GM18867 (cell line): Measurements from ENCODE around the gene CAST.
"Not testable (repeated sequence)": the region's sequence is repeated elsewhere in the genome, so short reads cannot be mapped to it uniquely, and the experiment has no call there.

Experiments
- ATAC-seq: cut with Tn5 transposase; IDR thresholded peaks from one replicate; pipeline ENCODE4 v1.9.1; 2021; ENCODE audit warnings: mild to moderate bottlenecking, moderate library complexity; ENCODE audit not compliant: unreplicated experiment

CAST gene

GRCh38 chr5:96742538-96742937, 80.4 kb downstream of the CAST start:
- ATAC-seq, result no peak

DNA sequence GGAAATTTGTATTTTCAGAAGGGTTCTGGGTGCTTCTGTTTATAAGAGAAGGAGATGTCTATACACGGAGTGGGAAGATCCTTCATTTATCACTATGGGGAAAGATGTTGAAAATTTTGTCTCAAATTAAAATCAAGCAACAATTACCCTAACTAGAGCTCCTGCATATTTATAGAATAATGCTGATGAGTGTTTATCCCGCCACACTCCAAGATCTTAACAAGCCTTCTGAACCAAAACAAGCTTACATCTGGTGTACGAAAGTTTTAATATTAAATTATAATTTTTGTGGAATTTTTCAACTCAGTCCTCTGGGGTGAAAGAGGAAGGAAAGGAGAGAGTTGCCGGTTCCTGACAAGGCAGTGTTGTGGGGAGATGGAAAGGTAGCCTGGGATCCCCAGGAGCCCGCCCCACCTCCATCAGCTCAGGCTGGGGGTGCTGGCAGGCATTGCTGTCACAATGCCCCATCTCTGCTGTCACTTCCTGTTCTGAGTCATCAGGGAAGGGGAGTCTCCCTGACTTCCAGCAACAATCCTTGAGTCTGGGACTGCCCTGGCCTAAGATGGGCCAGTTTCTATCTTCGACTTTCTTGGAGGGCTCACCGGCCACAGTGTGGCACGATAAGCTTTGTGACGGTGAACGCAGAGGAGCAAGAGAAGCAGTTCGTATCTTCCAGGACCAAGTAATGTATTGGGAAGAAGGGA, 81.0 kb downstream of the CAST start:
- ATAC-seq, result no peak

DNA sequence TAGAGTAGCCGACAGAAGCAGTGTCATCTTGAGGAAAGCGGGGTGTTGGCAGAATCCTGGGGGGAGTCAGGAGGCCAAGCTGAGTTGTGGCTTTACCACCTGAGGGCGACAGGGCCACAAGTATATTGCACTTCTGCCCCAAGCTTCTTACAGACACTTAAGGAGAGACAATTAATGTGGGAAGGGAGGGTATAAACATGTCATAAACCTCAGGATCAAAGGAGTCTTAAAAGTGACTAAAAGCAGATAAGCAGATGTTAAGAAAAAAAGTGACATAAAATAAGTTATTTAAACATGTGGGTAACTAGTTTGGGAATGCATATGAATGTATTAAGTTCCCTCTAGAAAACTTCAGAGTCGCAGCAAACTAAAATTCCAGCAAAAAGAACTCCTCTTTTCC, 81.6 kb downstream of the CAST start:
- no peak for ATAC-seq

GRCh38 chr5:96744218-96744617, 82.0 kb downstream of the CAST start:
- ATAC-seq, result not testable (repeated sequence)

GRCh38 chr5:96745025-96745424, 82.8 kb downstream of the CAST start:
- no peak for ATAC-seq

GRCh38 chr5:96745844-96746531, 83.8 kb downstream of the CAST start:
- no peak for ATAC-seq

DNA sequence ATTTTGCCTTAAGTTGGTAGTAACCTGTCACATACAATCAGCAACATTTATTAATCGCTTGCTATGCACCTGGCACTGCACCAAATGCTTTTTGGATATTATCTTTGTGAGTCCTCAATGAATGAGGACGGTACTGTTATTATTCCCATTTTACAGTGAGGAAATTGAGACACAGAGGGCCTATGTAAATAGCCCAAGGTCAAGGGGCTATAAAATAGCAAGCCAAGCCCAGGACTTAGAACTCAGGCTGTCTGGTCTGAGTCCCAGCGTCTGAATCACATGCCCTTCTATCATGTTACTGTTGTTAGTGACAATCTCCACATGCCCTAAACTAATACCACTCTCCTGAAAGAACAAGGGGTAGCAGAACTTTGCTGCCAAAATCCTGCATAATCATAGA, 85.5 kb downstream of the CAST start:
- no peak for ATAC-seq

- ATAC-seq, result no peak
Measured at GRCh38 chr5:96750110-96750822, 88.1 kb downstream of the CAST start.

DNA sequence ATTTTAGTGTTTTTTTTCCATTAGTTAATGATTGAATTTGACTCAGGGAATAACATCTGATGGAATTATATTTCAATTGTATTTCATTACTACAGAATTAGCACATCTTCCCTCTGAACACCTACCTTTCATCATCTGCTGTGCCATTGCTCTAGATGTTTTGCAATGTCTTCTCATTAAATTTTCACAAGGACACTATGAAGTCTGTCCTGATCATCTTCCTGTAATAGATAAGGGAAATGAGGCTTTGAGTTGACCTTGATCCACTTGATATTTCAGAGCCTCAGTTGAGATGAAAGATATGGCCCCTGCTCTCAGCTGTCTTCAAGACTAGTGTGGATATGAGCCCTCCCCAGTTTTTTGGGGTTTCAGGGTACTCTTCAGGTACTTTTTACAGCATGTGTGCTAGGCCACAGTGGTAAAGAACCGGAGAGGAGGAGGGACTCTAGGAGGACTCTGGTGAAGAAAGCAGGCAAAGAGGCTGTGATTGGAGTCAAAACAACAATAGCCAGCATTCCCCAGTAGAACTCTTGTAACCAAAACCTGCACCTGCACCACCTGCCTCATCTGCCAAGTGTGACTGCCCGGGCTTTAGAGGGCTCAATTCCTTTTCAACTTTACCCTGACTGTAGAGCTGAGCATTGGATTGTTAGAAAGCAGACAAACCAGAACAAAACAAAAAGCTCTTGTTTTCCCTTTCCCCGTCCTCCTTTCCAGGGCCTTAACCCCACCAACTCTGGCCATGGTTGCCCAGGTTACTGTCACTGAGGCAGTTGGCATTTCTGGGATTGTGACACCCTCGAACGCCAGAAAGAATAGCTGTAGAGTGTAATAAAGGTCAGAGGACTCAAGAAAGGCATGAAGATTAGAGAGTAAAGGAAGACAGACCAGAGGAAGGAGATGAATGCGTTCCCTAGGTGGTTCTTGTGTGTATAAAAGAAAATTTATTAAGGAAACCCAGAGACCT, 89.3 kb downstream of the CAST start:
- ATAC-seq, result no peak

- ATAC-seq, result no peak
Measured at GRCh38 chr5:96752341-96753016, 90.3 kb downstream of the CAST start.

- ATAC-seq, result no peak
Measured at GRCh38 chr5:96753017-96753397, 90.8 kb downstream of the CAST start.

- ATAC-seq, result no peak
Measured at GRCh38 chr5:96753848-96754247, 91.7 kb downstream of the CAST start.

DNA sequence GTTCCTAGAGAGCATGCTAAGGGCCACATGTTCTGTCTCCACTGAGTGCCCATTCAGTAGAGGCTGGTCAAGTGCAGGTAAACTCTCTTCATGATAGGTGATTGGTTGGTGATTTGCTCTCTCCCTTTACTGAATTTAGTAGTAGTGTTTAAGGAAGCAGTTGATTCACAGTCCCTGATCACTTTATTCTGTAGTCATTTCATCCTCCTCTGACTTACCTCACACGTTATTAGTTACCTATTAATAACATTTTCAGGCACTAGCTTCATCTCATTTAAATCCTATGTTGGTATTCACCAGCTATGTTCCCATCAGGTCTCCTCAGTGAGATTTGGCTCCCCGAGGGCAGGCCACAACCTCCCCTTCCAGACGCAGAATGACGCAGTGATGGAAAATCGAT, 93.7 kb downstream of the CAST start:
- ATAC-seq, result no peak

GRCh38 chr5:96756985-96757384, 94.8 kb downstream of the CAST start:
- no peak for ATAC-seq

DNA sequence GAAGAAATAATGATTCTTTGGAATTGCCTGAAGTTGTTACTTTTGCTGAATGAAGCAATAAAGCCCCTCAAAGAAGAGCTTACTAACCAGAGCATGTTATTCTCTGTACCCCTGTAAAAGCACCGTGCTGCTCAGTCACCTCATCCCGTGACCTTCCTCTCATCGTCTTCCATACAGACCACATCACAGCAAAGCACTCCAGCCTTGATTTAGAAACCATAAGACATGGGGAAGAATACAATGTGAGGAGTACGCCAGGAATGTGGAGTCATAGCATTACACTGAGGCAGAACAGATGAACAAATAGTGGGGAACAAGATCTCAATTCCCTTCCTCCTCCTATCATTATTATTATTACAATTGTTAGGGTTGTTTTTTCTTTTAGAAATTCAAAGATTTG, 96.4 kb downstream of the CAST start:
- ATAC-seq, result no peak

DNA sequence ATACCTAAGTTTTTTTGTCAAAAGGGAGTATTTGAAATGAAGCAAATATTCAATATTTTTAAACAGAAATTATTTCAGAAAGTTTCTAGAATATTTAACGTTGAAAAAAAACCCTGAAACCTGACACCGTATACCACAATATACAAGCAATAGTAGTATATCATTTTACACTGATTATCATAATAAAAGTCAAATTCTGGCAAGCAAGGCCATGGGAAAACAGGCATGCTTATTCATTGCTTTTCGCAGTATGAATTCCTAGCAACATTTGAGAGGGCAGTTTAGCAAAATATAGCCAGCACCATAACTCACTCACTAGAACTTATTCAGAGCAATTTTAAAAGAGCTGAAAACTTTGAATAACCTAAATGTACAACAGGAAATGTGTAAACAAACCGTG, 99.4 kb downstream of the CAST start:
- no peak for ATAC-seq

- no peak for ATAC-seq
Measured at GRCh38 chr5:96763026-96763425, 100.8 kb downstream of the CAST start.

- ATAC-seq, result no peak
Measured at GRCh38 chr5:96765043-96765442, 102.9 kb downstream of the CAST start.

- no peak for ATAC-seq
Measured at GRCh38 chr5:96768708-96769251, 106.6 kb downstream of the CAST start.

DNA sequence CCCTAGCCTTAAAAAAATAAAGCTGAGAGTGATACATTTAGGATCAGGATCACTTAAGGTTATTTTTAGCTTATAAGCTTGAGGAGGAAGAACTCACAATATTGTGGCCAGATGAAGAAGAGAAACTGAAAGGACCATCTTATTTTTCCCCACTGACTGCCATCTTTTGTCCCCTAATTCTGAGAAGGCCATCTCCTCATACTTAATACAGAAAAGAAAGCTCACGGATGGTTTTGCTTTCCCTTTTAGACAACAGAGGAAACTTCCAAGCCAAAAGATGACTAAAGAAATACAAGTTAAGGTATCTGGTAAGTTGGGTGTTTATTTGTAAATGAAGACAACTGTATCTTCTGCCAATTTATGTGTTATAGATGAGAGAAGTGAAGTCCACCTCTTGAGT, 109.2 kb downstream of the CAST start:
- ATAC-seq, result no peak
